Measurements from ENCODE around the gene TERB1. TPM values are rescaled to one million over a fixed set of nuclear protein-coding genes. Genes with fewer than 3 reads are reported as not detected.

The TERB1 gene
- total RNA-seq, 4 donors from 2014 or later, result not detected

GRCh38 chr16:66741169-66741900 lies 60.0 kb downstream of the TERB1 start:
- peaks cover 20 to 58% (median 36%) of the 10 kb centered on the region in 3 donors for H3K4me1 ChIP-seq

GRCh38 chr16:66740533-66740932 lies 60.9 kb downstream of the TERB1 start:
- Histone ChIP-seq H3K36me3 (peaks cover 10 to 89% (median 10%) of the 10 kb centered on the region in 3 donors), H3K4me3 (no peak overlapping the region), H3K4me1 (peaks cover 20 to 55% (median 36%) of the 10 kb centered on the region in 3 donors), H3K9me3 (no peaks in the 10 kb centered on the region), H3K27me3 (no peaks in the 10 kb centered on the region), H3K27ac (peak overlapping the region; percentile 61 to 87 (median 86))
- intact Hi-C loops (cut with DNase I), result no loop called here
- 28 to 47% methylated on average over 2 of the region's 2 CpGs for WGBS, 2 donors
- no peak for TF ChIP-seq POLR2A (IDR thresholded peaks at IDR 0.05)
- TF ChIP-seq CTCF (IDR thresholded peaks at IDR 0.05), result no peak
- no peak for DNase-seq

More at GRCh38 chr16:66741169-66741900, 60.0 kb downstream of the TERB1 start:
- TF ChIP-seq CTCF (IDR thresholded peaks at IDR 0.05), result no peak
- TF ChIP-seq POLR2A (IDR thresholded peaks at IDR 0.05), result no peak
- Histone ChIP-seq H3K9me3 (no peaks in the 10 kb centered on the region), H3K27me3 (no peaks in the 10 kb centered on the region), H3K36me3 (peaks cover 10 to 89% (median 10%) of the 10 kb centered on the region in 3 donors), H3K4me3 (peak overlapping the region in 1 of 4 donors; percentile 14), H3K27ac (peak overlapping the region; percentile 61 to 87 (median 86))
- DNase-seq, result no peak
- WGBS, 2 donors, result 14 to 26% methylated on average over 10 of the region's 10 CpGs
- intact Hi-C loops (cut with DNase I), result no loop called here

GRCh38 chr16:66740010-66740409 lies 61.4 kb downstream of the TERB1 start:
- Histone ChIP-seq H3K27me3 (no peaks in the 10 kb centered on the region), H3K27ac (peak overlapping the region; percentile 61 to 87 (median 86)), H3K4me3 (no peak overlapping the region), H3K36me3 (peaks cover 10 to 89% (median 11%) of the 10 kb centered on the region in 3 donors), H3K4me1 (peaks cover 20 to 55% (median 36%) of the 10 kb centered on the region in 3 donors), H3K9me3 (no peaks in the 10 kb centered on the region)
- TF ChIP-seq CTCF (IDR thresholded peaks at IDR 0.05), result peak in 5 of 6 experiments; percentile 24 to 70 (median 52)
- TF ChIP-seq POLR2A (IDR thresholded peaks at IDR 0.05), result no peak
- WGBS, 2 donors, result 29 to 43% methylated on average over 2 of the region's 2 CpGs
- intact Hi-C loops (cut with DNase I), result no loop called here
- DNase-seq, result no peak

- TF ChIP-seq POLR2A (IDR thresholded peaks at IDR 0.05), result no peak
- no peak for TF ChIP-seq CTCF (IDR thresholded peaks at IDR 0.05)
- intact Hi-C loops (cut with DNase I), result loop anchor here (10.0 kb wide), 1 partner anchor 129 kb away; no protein-coding TSS in a partner anchor
- Histone ChIP-seq H3K27ac (no peak overlapping the region), H3K9me3 (no peaks in the 10 kb centered on the region), H3K4me3 (no peak overlapping the region), H3K4me1 (peaks cover 10 to 36% (median 18%) of the 10 kb centered on the region in 3 donors), H3K27me3 (no peaks in the 10 kb centered on the region), H3K36me3 (peaks cover 24 to 97% (median 42%) of the 10 kb centered on the region in 3 donors)
- WGBS, 2 donors, result 32 to 35% methylated on average over 4 of the region's 4 CpGs
- DNase-seq, result no peak
These were observed 65.5 kb downstream of the TERB1 start for GRCh38 chr16:66735891-66736290.

GRCh38 chr16:66731101-66731500 lies 70.3 kb downstream of the TERB1 start:
- Histone ChIP-seq H3K36me3 (peaks cover 22 to 94% (median 66%) of the 10 kb centered on the region in 3 donors), H3K4me1 (peaks cover 0 to 14% (median 0%) of the 10 kb centered on the region in 3 donors), H3K4me3 (no peak overlapping the region), H3K27me3 (no peaks in the 10 kb centered on the region), H3K9me3 (no peaks in the 10 kb centered on the region), H3K27ac (no peak overlapping the region)
- WGBS, 2 donors, result 82 to 97% methylated on average over 7 of the region's 7 CpGs
- intact Hi-C loops (cut with DNase I), result loop anchor here (10.0 kb wide), 1 partner anchor 134 kb away; no protein-coding TSS in a partner anchor
- DNase-seq, result no peak
- TF ChIP-seq CTCF (IDR thresholded peaks at IDR 0.05) (no peak), POLR2A (IDR thresholded peaks at IDR 0.05) (no peak)
